Stimulated activated CD4-positive, alpha-beta T cell treated with anti-CD3 and anti-CD28 coated beads, Interleukin-1b, Interleukin-23, amount 100 ng/mL, for 4 hours (primary cell): ENCODE measurements around the gene ZNF396.

ENCODE experiments used
- DNase-seq, 2 donors: peaks; one replicate each; pipeline ENCODE4 v3.0.0-alpha.2; 2020; ENCODE audit warnings: low read depth in 2 of 2

Gene ZNF396

DNA sequence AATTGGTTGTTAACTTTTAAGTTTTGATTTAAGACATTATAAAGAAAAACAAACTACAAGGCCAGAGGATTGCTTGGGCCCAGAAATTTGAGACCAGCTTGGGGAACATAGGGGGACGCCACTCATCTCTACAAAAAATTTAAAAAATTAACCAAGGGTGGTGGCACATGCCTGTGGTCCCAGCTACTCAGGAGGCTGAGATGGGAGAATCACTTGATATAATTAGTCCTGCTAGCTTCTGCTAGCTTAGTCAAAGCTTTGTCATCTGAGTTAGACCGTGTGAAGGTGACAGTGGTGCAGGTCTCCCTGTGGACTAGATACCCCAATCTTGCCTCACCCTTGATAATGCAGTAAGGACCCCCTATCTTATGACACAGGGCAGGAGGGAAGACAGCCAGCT is 6.0 kb upstream of the ZNF396 start:
- DNase-seq, result no peak

DNA sequence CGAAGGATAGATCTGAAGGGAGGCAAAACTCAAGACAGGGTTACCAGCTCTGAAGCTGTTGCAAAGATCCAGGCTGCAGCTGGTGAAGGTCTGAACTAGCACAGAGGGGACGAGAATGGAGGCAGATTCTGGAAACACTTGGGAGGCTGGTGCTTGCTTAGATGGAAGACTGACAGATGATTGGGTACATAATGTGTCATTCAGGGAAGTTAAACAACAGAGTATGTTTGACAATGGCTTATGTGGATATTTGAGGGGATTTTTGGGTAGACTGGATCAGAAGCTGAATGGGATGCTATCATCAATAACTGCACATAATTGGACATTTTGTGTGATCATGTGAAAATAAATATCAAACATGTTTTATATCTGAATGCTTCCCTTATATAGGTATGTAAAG is 2.3 kb upstream of the ZNF396 start:
- no peak for DNase-seq

DNA sequence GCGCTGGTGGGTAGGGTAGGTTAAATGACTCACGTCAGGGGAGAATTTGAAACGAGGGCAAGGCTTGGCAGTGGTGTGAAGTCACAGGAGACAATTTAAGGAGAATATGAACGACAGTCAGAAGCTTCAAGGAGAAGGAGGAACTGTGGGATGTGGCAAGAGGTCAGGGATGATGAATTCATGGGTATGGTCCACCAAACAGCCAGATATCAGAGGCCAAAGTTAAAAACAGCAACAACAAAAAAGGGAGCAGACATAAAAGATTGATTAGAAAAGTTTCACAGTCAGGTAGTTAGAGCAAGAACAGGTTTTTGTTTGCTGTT is 1.4 kb upstream of the ZNF396 start:
- no peak for DNase-seq

DNA sequence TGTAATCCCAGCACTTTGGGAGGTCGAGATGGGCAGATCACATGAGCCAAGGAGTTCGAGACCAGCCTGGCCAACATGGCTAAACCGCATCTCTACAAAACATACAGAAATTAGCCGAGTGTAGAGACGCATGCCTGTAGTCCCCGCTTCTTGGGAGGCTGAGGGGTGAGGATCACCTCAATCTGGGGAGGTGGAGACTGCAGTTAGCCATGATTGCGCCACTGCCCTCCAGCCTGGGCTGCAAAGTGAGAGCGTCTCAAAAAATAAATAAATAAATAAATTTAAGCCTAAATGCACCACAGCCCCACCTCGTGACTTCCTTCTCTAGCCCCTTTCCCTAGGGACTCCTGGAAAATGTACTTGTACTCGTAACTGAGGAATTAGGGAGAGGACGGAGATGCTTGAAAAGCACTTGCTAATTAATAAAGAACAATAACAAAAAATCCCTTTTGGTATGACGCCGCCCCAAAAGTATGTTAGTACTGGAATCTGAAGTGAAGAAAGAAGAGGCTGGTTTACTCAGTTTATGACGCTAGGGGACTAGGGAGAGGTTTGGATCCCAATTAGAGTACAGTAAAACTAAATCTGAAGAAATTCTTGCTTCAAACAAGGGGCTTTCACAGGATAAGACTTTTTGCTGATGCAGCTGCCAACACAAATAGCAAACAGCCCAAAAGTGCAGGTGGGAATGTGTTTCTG is 887 bp upstream of the ZNF396 start:
- no peak for DNase-seq

DNA sequence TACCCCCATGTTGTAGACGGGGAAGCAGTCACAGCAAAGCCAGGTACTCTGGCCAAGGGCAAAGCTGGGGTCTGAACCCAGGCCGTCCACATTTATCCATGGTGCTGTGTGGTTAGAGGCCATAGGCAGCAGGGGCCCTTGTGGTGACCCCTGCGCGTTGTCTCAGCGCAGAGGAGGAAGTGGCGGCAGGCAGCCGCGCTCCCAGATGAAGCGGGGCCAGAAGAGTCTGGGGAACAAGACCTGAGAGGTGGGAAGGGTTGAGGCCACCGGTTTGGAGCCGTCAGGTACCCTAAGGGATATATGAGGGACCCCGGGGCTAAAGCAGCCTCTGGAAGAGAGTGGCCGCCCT is 770 bp downstream of the ZNF396 start:
- peak in 1 of 2 donors; percentile 6 for DNase-seq

DNA sequence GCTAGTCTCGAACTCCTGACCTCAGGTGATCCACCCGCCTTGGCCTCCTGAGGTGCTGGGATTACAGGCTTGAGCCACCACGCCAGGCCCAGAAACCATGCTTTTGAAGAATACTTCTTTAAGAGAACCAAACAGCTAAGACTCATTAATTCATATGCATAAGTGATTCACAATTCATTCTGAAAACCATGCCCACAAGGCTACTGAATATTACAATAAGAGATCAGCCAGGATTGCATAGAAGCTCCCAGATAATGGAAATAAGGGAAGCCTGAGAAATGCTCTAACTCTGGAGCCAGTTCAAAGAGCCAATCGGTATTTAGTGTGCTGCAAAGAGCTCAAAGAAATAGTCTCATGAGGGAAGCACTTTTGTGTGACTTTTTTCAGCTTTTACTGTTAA is 2.4 kb downstream of the ZNF396 start:
- no peak for DNase-seq

DNA sequence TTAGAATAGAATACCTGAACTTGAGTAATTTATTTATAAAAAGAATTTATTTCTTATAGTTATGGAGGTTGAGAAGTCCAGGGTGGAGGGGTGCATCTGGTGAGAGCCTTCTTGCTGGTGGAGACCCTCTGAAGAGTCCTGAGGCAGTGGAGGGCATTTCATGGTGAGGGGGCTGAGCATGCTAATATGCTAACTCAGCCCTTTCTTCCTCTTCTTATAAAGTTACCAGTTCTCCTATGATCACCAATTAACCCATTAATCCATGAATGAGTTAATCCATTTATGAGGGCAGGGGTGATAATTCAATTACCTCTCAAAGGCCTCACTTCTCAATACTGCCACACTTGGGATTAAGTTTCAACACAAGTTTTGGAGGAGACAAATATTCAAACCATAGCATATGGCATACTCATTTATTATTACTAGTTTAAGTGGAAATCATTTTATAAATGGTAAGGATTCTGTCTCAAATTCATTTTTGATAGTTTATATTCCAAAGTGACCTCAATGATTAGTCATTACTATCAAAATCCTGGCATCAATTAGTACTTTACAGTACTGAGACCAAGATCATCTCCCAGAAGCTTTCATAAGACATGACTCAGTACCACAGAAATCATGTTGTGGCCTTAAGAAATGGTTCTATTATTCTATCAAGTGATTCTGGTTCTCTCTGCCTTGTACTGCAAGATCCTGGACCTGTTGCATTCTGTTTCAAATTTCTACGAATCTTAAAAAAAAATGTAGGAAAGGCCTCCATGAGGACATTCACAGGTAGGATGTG is 5.5 kb downstream of the ZNF396 start:
- DNase-seq, result no peak

DNA sequence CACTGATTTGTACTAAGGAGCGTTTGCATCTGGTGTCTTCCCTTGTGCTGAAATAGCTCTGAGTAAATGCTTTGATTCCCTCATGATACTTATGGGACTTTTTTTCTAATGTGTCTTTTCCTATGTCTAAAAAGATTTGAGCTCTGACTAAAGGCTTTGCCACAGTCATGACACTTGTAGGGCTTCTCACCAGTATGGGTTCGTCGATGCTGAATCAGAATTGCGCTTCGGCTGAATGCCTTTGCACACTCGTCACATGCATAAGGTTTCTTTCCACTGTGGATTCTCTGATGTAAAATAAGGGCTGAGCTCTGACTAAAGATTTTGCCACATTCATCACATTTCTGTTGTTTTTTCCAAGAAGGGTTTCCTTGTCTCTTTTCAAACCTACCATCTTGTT is 8.0 kb downstream of the ZNF396 start:
- DNase-seq, result no peak

DNA sequence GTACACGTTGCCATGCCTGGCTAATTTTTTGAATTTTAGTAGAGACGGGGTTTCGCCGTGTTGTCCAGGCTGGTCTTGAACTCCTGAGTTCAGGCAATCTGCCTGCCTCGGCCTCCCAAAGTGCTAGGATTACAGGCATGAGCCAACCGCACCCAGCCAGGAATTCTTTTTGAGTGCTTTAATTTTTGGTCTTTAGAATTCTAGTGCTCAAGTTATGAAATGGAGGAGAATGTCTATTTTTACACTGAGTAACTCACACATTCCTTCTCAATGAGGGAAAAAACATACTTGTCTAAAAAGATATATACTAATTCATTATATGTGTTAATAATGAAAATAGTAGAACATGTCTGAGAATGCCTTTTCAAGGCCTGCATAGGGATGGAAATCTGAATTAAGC is 8.5 kb downstream of the ZNF396 start:
- DNase-seq, result no peak

DNA sequence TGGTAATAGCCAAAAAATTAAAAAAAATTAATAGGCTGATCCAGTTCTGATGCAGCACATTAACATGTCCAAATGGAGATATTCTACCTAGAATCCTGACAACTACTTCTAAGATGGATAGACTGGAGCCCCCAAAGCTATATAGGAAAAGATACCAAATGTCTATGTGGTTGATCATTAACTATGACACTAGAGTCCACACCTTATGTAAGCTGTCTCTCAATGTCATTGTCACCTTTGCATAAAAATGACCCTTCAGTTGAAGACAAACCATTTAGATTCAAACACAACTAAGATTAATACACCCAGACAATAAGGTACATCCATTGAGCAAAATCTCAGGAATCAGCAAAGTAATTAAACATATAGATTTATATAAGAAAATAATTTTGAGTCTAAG is 14.6 kb downstream of the ZNF396 start:
- DNase-seq, result no peak

DNA sequence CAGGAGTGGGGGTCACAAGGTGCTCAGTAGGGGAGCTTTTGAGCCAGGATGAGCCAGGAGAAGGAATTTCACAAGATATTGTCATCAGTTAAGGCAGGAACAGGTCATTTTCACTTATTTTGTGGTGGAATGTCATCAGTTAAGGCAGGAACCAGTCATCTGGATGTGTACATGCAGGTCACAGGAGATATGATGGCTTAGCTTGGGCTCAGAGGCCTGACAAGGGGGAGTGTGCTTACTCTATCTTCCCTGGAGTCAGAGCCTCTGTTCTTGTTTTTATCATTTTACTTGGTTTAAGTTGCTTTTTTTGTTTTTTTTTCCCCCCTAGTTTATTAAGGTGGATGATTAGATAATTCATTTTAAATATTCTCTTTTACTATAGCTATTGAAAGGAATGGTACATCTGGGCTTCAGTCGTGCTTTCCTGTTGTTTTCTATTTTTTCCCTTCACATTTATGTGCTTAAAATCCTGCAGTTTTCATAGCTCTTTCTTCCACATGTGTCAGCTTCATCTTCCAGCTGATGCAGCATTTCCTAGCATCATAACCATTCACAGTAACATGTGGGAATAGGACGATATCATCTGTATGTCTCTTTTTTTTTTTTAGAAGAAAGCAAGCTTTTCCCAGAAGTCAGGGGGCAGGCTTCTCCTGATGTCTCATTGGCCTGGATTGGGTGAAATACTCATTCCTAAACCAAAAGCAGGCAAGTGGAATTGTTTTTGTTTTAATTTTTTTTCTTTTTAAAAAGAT is 15.4 kb downstream of the ZNF396 start:
- no peak for DNase-seq

DNA sequence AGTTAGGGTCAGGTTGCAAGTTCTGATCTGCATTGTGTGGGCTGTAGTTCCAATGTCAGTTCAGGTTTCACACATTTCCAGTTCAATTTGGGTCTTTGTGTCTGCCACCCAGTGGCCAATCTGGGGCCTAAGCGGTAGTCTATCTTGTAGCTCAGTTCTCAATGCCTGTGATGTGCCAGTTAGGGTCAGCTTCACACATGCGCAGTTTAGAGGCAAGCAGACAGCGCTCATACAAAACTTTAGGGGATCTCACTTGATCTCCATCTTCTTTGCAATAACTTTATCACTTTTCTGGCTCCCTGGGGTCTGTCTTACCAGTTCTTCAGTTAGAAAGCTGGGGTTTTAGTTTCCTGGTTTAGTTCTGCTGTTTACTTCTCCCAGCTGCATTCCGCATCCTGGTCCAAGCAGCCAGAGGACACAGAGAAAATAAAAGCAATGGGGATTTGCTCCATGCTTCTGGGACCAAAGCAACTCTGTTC is 22.0 kb downstream of the ZNF396 start:
- DNase-seq, result peak; percentile 12 to 47

DNA sequence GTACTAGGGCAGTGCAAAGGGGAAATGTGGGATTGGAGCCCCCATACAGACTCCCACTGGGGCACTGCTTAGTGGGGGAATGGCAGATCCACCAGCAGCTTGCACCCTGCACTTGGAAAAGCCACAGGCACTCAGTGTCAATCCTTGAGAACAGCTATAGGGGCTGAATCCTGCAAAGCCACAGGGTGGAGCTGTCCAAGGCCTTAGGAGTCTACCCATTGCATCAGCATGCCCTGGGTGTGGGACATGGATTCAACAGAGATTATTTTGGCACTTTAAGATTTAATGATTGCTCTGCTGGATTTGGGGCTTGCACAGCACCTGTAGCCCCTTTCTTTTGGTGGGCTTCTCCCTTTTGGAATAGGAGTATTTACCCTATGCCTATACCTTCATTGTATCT is 24.4 kb downstream of the ZNF396 start:
- DNase-seq, result no peak

DNA sequence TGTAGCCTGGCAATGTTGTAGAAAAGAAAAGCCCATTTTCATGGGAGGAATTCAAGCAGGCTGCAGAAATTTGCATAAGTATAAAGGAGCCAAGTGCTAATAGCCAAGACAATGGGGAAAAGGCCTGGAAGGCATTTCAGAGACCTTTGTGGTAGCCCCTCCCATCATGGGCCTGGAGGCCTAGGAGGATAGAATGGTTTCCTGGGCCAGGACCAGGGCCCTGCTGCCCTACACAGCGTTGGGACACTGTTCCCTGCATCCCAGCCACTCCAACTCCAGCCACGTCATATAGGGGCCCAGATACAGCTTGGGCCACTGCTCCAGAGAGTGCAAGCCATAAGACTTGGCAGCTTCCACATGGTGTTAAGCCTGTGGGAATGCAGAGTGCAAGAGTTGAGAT is 24.9 kb downstream of the ZNF396 start:
- no peak for DNase-seq

DNA sequence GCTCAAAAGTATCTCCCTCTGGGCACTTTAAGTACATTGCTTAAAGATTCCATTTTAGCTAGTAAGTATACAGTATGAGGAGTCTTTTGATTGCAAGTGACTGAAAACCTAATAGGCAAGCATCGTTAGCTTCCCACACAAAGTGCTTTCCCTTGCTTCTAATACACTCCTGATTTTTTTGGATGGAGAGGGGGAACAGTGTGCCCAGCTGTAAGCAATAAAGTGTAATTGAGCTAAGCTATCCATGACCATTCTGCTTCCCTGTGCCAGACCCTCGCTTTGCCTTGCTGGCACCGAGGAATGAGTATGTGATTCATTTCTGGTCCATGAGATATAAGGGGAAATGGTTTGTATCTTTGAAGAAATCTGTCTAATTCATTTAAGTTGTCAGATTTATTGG is 29.1 kb downstream of the ZNF396 start:
- no peak for DNase-seq

DNA sequence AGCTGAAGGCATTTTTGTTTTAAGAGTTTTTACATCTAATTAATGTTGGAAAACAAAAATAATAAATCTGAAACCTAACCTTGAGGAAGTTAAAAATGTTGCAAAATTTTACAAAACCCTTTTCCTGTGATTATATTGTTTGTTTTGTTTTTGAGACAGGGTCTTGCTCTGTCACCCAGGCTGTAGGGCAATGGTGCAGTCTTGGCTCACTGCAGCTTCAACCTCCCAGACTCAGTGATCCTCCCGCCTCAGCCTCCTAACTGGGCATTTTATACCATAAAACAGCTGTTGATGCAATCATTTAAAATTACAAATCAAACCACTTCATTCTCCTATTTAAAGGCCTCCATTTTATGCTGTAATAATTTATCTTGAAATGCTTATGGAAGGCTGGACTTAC is 31.2 kb downstream of the ZNF396 start:
- no peak for DNase-seq

DNA sequence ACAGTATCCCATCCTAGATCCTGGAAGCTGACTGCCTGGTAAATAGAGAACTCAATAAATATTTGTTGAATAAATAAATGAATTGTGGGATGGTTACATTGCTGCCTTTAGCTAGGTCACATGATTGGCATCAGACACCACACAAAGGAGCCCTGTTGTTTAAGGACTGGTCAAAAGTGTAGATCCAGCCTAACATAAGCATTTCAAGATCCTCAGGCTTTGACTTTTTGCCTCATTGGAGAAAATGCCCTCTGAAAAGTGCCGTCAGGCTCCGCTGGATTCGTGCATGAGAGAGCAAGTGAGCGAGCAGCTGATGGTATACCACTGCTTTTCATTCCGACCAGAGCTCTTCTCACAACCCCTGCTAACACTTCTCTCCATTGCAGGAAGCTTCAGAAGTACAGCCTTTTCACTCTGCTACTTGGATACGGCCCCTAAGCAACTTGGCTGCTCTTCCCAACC is 31.6 kb downstream of the ZNF396 start:
- DNase-seq, result no peak

DNA sequence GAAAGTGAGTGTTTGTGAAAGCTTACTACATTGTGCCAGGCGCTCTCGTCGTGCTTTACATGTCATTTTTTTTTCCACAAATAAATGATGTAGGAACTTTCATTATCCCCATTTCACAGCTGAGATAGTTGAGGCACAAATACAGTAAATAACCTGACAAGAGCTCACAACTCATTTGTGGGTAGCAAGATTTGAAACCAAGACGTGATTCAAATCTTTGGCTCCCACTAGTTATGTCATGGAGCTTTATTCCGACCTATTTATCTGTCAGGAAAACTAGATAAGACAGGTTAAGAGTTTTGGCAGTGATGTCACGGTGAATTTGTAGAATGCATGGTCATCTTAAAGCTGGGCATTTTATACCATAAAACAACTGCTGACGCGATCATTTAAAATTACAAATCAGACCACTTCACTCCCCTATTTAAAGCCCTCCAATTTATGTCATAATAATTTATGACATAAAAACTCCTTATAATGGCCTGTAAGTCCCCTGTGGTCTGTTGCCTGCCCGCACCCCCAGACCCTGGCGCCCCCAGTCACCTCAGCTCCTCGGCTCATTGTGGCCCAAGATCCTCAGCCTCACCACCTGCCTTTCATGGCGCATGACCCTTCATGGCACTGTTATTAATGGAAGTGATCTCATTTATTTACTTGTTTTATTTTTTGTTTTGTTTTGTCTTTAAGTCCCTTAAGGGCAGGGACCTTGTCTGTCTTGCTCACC is 32.2 kb downstream of the ZNF396 start:
- DNase-seq, result no peak

DNA sequence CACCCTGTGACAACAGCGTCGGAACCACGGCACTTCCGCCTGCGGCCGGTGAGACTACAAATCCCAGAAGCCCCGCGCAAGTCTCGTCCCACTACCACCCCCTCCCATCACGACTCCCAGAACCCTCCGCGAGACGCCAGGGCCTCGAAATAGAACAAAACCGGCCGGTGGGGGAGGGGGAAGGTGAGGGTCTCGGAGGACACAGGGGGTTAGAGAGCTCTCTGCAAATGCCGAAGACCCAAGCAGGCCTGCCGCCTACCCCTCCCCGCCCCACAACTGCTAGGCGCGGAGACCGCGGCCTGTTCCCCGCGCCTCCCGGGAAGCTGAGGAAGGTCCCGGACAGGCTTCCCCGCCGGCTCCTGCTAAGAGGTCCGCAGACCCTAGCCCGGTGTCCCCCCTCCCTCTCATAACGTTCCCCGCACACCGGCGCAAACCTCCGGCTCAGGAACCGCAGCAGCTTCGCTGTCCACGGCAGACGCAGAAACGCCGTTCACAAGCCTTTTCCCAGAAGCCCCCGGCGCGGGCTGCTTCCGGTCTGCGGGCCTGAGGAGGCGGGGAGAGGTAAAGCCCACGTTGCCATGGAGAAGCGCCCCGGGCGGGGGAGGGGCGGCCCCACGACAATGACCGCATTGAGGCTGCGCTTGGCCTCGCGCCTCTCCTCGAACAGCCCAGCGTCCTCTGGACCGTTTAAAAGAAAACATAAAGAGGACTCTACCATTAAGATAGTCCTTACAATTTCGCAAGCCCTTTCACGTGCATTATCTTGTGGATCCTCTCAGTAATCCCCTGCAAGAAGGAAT is 33.0 kb downstream of the ZNF396 start, which contains the start of gene ZNF24:
TSS of gene ZNF24 (minus strand) at position 485 of the 800 bp plus-strand sequence. CDS start 3,770 bp downstream, outside the sequence.
- DNase-seq, result peak; percentile 87 to 93

DNA sequence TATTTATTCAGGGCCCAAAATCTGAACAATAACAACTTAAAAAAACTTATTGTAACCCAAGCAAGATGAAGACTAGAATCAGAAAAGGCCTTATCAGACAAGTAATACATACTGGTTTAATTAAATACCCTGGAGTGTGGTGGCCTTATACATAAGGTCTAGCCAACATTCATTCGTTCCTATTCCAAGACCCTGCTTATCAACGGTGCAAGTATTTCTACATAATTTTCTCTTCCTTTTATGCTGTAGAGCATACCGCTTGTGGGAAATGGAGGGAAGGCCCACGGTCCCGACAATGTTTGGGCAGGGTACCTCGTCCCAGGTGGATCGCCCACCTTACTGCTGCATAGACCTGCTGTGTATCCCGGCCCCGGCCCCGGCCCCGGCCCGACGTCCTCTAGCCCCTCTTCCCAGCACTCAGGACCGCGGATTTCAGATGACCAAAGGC is 33.6 kb downstream of the ZNF396 start:
- DNase-seq, result no peak

DNA sequence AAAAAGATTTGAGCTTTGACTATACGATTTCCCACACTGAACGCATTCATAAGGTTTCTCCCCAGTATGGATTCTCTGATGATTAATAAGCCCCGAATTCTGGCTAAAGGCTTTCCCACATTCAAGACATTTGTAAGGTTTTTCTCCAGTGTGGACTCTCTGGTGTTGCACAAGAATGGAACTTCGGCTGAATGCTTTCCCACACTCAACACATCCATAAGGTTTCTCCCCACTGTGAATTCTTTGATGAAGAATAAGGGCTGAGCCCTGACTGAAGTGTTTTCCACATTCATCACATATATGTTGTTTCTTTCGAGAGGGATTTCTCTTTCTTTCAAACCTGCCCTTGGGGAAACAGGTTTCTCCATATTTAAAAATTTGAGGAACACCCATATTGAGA is 39.9 kb downstream of the ZNF396 start:
- DNase-seq, result no peak
